Ammon's horn (tissue), 1 donor: ENCODE data around the gene AMPD3.

ENCODE experiments used
- DNase-seq: peaks from one replicate; pipeline ENCODE4 v3.0.0-alpha.2; 2016; ENCODE audit warnings: low spot score

The AMPD3 gene

DNA sequence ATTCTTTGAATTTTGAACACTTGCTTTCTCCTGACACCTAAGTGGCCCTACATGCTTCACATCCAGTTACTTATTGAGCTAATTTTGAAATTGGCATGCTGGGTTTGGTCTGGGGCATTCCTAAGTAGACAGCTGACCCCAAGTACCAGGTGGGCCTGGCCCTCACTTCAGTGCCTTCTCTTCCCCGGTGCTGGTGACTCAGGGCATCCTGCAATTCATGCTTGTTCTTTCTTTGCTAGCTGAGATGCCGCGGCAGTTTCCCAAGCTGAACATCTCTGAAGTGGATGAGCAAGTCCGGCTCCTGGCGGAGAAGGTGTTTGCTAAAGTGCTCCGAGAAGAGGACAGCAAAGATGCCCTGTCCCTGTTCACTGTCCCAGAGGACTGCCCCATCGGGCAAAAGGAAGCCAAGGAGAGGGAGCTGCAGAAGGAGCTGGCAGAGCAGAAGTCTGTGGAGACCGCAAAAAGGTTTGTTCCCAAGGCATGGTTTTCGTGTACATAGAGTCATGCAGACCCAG is 6.3 kb downstream of the AMPD3 start:
- no peak for DNase-seq

DNA sequence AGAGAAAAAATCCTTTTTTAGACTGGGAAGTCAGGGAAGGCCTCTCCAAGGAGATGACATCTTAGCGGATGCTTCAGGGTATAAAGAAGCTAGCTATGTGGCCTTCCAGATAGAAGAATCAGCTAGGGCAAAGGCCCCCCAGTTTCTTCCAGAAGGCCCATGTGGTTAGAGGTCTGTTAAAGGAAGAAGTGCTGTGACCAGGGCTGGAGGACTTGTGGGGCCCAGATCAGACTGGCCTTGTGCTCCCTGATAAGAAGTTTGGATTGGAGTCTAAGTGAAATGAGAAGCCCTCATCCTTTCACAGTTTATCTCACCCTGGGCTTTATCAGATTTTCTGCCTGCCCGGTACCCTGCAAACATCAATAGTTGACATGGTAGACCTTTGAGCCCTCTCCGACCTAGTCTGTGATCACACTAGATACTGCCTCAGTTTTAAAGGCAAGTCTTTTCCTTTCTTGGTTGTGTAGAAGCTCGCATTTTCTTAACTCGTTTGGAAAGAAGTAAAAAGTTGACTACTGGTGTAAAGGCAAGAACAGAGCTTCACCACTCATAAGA is 7.8 kb downstream of the AMPD3 start:
- no peak for DNase-seq

DNA sequence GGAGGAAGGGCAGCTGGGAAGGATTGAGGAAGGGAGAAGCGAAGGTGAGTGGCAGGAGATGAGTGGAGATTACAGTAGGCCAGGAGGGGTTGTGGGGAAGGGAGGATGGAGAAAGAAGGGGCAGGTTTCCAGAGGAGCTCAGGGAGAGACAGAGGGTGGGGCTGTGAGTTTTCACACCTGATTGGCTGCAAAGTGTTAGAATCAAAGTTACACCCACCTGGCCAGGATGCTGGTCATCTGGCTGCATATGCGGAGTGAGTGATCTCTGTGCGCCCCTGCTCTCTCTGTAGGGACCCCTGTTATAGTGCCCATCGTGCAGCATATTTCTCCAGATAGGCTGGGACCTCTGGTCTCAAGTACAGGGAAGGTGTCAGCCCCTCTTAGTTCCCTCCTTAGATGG is 18.3 kb downstream of the AMPD3 start:
- DNase-seq, result no peak

DNA sequence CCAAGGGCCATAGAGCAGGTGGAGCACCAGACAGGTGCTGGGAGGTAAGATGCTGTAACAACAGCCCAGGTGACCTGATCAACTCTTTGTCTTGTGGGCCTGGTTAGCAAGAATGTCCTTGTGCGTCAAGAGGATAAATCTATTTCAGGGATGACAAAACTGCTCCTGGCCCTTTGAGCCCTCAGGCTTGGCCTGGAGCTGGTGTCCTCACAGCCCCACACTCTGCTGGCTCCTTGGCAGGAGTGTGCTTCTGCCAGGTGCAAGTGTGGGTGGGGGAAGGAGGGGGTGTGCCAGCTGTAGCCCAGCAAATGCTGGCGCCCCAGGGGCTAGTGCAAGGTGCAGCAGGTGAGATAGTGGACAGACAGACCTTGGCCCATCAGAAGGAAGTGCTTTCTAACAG is 19.5 kb downstream of the AMPD3 start:
- no peak for DNase-seq

DNA sequence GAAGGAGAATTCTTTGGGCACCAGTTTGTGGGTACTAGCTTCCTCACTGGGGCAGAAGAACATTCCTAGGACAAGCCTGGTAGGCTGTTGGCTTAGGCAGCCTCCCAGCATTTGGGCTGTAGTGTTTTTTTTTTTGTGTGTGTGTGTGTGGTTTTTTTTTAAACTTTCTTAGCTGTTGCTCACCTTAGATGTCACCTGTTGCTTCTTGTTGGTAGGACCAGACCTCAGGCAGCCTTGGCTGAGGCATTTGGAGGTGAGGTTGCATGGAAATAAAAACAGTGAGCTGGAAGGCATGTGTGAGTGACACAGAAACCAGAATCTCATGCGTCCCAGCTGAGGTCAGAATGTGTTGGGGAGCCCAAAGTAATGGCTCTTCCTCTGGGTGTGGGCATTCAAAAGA is 21.3 kb downstream of the AMPD3 start:
- no peak for DNase-seq

DNA sequence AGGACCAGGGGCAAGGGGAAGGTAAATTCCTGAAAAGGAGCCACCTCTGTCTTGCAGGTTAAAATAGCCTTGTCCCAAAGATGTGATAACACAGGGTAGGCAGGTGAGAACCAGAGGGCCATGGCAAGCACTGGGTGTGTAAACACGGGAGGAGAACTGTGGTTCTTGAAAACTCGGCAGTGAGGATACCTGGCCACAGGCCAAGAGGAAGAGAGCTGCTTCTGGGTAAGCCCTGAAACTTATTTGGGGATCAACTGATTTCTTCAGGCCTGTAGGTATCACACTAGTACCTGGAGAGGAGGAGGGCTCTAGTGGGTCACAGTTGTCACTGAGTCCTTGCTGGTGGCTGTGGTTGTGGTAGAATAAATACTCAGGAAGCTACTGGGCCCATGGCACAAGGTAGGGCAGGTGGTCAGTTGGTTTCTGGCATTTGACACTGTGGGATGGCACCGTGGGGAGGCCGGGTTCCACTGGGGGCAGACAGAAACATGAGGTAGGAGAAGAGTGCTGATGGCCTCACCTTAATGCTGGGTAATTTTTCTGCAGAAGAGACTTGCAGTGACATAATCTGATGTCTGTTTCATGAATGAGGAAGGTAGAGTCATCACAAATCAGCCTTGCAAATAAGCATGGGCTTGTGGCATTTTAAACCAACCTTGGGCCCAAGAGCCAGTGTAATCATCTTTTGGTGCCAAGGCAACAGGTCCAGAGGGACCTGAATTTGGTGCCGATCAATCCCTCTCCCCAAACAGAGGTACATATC is 22.0 kb downstream of the AMPD3 start:
- DNase-seq, result no peak

DNA sequence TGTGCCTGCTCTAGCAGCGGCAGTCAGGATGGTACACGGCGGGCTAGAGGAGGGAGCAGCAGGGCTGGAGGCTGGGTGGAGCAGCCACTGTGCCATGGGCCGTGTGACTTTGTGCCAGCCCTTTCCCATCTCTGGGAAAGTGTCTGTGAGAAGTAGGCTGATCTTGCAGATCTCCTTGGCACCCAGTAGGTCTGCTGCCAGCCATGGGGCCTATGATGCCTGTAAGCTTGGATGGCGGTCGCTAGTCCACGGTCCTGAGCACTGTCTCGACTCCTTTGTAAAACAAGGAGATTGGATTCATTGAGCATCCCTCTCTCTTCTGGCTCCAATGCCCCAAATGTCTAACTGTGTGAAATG is 22.6 kb downstream of the AMPD3 start:
- DNase-seq, result no peak

DNA sequence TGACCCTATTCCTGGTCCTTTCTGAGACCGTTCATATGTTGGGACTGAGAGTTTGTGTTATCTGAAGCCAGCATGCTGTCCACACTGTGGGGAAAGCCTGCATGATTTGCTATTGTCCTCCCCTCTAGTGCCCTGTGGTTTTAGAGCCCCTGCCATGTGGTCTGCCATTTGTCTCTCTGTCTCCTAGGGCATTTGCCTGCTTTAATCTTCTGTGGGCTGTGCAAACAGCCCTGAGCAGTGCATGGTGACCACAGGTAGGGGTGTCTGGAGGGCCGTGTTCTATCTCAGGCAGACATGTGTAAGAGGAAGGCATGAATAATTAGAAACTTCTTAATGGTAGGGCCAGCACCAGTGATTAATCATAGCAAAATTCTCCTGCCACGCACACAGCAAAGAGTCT is 23.0 kb downstream of the AMPD3 start:
- DNase-seq, result no peak

DNA sequence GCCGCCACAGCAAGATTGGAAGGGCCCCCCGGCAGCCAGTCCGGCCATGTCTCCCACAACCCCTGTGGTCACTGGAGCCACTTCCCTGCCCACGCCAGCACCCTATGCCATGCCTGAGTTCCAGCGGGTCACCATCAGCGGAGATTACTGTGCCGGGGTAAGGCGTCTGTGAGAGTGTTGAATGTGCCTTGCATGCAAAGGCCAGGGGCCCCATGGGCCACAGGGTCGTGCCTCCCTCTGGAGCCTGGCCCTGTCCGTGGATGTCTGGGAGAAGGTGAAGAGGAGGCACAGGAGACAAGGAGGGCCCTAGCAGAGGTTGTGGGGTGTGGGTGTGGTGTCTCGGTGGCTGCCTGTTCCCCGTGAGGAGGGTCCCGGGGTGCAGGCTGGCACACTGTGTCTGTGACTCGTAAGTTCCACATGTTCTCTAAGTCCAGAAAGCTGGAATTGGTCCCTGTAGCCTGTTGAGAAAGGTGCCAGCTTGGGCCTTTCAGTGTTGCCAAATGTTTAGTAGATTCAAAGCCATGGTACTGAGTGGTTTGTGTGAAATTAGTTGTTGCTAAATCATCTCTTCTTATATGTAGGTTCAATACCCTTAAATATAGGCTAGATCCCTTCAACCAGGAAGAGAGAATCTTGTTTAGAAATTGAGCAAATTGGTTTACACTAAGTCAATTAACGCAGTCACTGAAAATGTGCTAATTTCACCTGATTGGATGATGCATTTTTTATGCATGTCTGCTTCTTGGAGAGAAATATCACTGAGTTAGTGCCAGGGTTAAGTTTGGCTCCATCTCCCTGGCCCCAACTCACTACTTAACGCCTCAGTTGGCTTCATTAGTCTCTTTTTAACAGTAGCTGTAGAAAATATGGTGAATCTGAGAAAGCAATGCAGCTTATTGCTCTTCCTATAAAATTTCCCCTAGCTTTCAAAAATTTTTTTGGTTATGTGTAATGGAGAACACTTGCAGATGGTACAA is 23.8 kb downstream of the AMPD3 start:
- DNase-seq, result peak; percentile 35

DNA sequence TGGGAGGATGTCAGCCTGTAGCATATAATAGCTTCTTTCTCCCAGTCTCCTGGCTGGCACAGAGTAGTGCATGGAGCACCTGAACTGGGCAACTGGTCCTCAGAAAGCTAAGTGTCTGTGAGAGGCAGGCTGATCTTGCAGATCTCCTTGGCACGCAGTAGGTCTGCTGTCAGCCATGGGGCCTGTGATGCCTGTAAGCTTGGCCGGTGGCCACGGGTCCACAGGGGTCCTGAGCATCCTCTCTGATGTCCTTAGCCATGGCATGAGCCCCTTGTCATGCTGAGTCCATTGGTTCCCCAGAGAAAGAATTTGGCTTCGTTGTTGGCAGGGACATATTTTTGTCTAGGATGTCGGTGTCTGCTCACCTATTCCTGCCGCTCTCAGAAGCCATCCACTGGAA is 25.0 kb downstream of the AMPD3 start:
- DNase-seq, result no peak

DNA sequence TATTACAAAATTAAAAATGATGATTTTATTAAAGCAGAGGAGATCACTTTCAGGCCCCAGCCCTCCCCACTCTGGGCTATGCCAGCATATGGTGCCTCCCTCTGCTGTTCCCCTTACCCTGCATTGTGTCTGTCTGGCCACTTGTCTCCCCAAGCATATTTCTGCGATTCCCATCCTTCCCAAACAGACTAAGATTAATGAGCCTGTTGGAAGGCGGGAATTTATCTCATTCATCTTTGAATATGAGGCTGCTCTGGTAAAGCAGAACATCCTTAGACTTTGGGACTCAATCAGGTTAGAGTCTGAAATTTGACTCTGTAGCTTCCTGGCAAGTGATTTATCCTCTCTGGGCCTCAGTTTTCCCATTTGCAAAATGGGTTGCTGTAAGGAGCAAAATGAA is 25.7 kb downstream of the AMPD3 start:
- DNase-seq, result no peak

DNA sequence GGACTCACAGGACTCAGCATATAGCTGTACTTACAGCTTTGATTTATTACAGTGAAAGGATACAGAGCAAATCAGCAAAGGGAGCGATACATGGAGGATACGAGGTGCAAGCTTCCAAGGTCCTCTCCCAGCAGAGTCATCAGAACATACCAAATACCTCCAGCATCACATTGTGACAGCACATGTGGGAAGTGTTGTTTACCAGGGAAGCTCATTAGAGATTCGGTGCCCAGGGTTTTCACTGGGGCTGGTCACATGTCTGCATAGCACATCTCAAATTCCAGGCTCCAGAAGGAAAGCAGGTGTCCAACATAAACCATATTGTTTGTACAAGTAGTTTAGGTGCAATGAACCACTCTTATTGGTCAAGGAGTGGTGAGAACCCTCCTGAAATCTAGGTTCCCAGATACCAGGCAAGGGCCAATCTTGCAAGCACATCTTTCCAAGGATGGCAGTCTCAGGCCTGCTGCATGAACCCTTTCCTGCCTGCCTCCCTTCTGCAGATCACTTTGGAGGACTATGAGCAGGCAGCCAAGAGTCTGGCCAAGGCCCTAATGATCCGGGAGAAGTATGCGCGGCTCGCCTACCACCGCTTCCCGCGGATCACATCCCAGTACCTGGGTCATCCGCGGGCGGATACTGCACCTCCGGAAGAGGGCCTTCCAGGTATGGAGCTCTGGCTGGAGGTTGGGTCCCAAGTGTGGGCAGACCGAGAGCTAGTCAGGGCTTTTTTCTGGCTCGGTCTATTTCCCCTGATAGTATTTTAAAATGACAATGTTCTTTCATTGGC is 26.7 kb downstream of the AMPD3 start:
- DNase-seq, result no peak

DNA sequence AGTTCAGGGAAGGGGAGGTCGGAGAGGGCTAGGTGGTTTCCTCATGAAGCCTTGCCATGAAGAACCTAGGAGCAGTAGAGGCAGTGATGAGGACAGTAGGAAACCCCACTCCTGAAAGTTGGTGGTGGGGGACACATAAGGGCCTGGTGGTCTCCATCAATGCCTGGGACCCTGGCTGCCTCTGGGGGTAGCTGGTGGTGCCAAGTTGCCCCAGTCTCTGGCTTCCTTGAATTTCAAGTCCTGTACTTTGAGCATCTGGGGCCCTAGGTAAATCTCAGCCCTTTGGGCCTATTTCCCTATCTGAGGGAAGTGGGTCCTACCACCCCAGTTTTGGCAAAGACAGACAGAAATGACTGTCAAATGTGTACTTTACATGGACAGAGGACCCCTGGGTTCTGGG is 28.1 kb downstream of the AMPD3 start:
- DNase-seq, result no peak

DNA sequence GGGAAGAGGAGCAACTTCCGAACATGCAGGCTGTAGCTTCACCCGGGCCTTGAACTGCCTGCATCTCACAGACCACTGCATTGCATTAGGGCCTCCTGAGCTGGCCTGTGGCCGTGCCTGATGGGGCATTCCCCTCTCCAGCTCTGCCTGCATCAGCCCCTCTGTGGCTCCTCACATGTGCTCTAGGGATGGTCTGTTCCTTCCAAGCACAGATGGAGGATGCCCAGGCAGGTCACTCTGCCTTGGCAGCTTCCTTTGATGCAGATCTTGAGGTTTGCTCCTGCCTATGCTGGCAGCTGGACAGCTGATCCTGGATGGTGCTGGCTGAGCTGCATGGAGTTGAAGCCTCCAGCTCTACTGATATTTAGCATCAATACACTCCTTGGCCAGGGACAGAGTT is 28.5 kb downstream of the AMPD3 start:
- no peak for DNase-seq

DNA sequence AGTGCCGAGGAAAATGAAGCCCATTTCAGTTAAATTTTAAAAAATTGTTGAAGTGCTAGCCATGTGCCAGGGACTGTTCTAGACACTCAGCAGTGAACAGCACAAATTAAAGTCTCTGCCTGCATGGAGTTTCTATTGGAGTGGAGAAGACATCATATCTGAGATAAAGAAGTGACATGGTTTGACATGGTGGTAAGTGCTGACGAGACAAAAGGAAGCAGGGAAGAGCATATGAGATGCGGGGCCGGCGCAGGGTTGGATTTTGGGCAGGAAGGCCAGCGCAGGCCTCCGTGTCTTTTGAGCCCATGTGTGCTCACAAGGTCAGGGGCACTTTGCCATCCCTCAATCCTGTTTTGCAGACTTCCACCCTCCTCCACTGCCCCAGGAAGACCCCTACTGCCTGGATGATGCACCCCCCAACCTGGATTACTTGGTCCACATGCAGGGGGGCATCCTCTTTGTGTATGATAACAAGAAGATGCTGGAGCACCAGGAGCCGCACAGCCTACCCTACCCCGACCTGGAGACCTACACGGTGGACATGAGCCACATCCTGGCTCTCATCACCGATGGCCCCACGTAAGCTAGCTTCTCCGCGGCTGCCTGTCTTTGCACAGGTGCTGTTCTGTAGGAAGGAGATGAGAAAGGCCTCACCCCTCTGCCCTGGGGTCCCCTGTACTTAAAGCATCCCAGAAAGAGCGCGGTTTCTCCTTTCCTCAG is 29.6 kb downstream of the AMPD3 start:
- no peak for DNase-seq

DNA sequence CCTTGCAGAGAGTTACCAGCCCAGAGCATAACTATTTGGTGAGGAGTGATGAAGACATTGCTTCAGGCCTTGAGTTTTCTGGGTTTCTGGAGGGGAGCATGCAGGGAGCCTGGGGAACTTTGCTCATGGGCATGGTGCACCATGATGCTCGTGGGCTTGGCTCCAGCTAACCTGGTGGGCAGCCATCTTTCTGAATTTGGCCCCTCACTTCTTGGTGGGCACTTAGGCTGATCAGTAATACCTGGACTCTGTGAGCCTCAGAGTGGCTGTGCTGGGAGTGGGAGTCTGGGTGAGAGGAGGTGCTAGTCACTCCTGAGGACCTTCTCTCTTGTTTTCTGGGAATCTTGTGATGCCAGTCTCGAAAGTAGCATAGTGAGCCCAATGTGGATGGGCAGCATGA is 30.6 kb downstream of the AMPD3 start:
- no peak for DNase-seq

DNA sequence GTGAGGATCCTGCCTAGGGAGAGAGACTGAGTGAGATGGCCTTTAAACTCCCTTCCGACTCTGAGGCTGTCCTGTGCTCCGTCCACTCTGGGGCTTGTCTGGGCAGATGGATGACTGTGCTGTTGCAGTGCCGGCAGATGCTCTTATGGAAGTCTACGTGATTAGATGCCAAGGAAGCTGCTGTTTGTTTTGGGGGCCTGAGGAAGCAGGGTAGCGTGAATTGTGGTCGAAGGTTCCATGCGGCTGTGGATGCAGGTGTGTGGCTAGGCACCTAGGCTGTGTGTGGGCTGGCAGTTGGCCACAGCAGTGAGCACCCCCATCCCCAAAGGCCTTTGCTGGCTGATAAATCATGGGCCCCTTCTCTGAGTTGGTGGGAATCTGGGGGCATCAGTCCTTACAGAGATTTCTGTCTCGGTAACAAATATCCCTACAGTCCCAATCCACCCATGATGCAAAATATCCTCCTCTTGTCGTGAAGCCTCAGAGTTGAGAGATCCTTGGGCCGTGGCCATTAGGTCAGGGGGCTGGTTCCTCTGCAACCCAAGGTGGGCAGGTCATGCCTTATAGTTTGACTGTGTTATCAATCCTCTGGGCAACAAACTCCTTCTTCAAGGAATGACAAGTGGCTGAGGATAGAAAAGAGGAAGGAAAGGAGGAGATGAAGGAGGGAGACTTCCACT is 31.2 kb downstream of the AMPD3 start:
- DNase-seq, result no peak

DNA sequence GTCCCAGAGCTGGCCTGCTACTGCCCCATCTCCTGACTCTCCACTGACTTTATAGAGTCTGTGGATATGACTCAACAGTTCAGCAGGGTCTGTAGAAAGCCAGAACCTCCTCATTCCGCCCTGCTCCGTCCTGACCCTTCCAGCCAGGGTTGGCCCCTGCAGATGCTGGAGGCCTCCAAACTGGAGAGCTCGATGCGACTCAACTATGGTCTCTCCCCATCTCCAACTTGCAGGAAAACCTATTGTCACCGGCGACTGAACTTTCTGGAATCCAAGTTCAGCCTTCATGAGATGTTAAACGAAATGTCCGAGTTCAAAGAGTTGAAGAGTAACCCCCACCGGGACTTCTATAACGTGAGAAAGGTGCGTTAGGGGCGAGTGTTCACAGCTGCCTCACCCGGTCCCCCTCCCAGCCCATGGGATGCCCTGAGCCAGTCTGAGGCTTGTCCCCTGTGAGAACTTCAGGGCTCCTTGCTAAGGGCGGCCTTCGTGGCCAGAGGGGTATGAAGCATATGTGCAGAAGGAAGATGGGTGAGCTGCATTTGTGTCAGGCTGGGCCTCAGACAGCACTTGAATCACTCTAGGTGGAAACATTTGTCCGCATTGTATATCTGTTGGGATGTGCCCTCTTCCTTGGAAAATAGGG is 32.1 kb downstream of the AMPD3 start:
- no peak for DNase-seq

DNA sequence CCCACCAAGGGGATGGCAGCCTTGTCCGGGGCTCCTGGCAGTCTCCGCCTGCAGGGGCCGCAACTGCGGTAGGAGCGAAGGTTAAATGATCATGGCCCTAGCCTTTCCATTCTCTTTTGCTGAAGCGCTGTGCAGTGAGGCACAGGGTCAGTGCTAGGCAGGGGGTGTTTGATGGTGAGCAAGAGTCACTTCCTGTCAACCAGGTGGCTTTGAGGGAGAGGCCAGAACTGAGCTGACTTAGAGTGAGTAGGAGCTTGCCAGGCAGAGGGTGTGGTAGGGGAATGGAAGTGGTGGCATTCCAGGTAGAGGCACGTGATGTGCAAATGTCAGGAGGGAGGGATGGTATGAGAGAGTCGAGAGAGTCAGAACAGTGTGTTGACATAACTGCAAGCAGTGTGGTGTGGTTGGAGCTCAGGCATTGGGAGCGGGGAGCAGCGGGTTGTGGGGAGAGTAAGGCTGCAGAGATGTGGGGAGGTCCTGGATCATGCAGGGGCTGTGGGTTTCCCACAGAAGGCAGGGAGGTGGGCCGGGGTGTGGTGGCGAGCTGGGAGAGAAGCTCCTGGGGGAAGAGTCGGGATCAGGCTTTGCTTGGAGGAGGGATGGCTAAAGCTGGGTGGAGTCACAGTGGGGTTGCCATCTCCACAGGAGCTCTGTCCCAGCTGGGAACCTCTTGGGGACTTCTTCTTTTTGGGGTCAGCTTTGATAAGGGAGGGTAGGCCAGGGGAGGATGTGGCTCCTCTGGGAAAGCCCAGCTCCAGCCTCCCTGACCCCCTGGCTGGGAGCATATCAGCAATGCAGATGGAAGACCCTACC is 33.3 kb downstream of the AMPD3 start:
- DNase-seq, result no peak
